Measurements from ENCODE around the gene PDGFRB. TPM values are rescaled to one million over a fixed set of nuclear protein-coding genes. Genes with fewer than 3 reads are reported as not detected.

PDGFRB gene
- total RNA-seq, 1 experiment from 2014 or later: 3.2 TPM

DNA sequence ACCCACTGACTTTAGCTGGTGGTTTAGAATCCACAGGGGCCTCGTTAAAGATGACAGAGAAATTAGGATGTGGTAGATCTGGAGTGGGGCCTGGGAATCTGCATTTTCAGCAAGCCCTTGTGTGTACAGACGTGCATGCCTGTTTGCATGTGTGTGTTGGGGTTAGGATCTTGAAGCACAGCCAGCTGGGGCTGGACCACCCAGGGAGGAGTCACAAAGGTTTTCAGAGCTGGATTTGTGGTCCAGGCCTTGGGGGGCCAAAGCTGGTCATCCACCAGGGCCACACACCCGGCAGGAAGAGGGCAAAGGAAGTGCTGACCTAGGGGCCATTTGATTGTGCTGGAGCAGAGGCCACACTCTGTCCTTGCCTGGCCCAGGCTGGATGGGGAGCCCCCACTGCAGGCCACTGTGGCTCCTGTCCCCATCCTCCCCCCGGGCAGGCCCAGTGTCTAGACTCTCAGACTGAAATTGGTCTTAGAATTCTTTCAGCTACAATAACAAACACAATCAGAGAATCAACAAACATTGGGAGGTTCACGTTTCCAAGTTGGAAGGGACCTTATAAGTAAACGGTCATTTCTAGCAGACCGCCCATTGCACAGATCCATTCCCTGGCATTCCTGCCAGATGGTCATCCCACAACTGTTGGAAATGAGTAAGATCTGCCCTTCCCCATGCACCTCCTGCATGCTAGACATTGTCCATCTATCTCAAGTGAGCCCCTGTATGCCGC, 21.3 kb upstream of the PDGFRB start:
- H3K36me3 ChIP-seq (replicated peaks; ENCODE audit: control insufficient read depth, insufficient read depth, low read length): no peaks in the 10 kb centered on the region
- peaks cover 5% of the 10 kb centered on the region for H3K27me3 ChIP-seq (ENCODE audit: control insufficient read depth, insufficient read depth, low read length)
- H3K4me3 ChIP-seq (ENCODE audit: insufficient read depth, low read depth, low read length): no peak overlapping the region
- no peak for DNase-seq

DNA sequence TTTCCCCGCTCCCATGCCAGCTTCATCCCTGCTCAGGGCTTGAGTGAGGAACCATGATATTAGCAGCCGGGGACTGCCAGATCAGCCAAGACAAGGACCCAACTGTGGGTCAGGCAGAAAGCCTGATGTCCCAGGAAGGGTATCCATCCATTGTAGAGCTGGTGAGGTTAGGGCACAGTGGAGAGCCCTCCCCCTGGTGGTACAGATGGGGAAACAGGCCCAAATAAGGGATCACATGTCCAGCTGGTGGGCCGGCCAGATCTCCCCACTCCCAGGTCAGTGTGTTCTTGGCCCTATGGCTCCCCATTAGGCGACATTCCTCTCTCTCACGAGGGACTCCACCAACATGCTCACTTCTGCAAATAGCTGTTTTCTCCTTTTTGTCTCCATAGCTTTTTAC, 19.9 kb upstream of the PDGFRB start:
- H3K4me3 ChIP-seq (ENCODE audit: insufficient read depth, low read depth, low read length): no peak overlapping the region
- peaks cover 14% of the 10 kb centered on the region for H3K27me3 ChIP-seq (ENCODE audit: control insufficient read depth, insufficient read depth, low read length)
- DNase-seq: peak; percentile 94
- no peaks in the 10 kb centered on the region for H3K36me3 ChIP-seq (replicated peaks; ENCODE audit: control insufficient read depth, insufficient read depth, low read length)

DNA sequence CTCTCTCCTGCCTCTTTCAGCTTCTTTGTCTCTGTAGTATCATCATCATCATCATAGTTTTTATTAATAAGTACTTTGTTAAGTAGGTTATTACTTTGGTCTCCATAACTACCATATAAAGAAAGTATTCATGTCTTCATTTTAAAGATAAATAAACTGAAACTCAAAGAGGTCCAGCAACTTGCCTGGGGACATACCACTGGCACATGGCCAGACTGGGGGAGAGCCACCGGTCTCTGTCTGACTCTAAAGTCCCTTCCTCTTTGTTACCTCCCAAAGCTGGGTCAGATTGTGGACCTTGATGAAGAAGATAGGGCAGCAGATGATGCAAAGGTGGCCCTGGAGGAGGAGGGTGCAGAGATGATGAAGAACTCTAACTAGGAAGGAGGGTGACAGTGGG, 19.4 kb upstream of the PDGFRB start:
- Histone ChIP-seq H3K4me3 (ENCODE audit: insufficient read depth, low read depth, low read length) (no peak overlapping the region), H3K27me3 (ENCODE audit: control insufficient read depth, insufficient read depth, low read length) (peaks cover 19% of the 10 kb centered on the region), H3K36me3 (replicated peaks; ENCODE audit: control insufficient read depth, insufficient read depth, low read length) (no peaks in the 10 kb centered on the region)
- DNase-seq: no peak

DNA sequence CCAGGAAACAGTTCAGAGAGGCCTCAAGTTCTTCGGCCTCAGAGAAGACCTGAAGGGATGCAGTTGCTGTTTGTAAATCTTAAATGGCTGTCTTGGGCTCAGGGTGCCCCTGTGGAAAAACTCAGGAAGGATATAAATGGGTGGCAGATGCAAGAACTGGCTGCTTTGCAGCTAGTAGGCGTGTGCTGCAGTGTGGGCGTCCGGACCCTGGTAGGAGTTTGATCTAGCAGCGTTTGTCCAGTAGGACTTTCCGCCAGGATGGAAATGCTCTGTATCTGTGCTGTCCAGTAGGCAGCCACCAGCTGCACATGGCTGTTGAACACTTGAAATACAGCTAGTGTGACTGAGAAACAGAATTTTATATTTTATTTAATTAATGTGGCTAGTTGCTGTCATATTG, 18.6 kb upstream of the PDGFRB start:
- DNase-seq: no peak
- peaks cover 27% of the 10 kb centered on the region for H3K27me3 ChIP-seq (ENCODE audit: control insufficient read depth, insufficient read depth, low read length)
- no peaks in the 10 kb centered on the region for H3K36me3 ChIP-seq (replicated peaks; ENCODE audit: control insufficient read depth, insufficient read depth, low read length)
- H3K4me3 ChIP-seq (ENCODE audit: insufficient read depth, low read depth, low read length): no peak overlapping the region

DNA sequence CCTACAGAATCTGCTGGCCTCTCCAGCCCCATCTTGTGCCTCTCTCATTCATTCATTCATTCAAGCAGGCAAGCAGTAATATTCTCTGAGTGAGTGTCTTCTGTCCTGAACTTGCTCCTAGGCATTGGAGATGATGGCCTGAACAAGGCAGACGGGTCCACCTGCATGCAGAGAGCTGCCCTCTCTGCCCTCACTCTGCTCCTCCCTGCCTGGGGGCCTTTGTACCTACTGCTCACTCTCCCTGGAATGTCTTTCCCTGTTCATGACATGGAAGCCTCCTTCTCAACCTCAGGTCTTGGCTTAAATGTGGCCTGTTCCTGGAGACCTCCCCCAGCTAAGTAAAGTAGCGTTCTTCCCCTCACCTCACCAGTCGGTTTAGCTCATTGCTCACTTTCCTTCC, 17.5 kb upstream of the PDGFRB start:
- no peak for DNase-seq
- H3K36me3 ChIP-seq (replicated peaks; ENCODE audit: control insufficient read depth, insufficient read depth, low read length): no peaks in the 10 kb centered on the region
- H3K4me3 ChIP-seq (ENCODE audit: insufficient read depth, low read depth, low read length): no peak overlapping the region
- H3K27me3 ChIP-seq (ENCODE audit: control insufficient read depth, insufficient read depth, low read length): peaks cover 38% of the 10 kb centered on the region

DNA sequence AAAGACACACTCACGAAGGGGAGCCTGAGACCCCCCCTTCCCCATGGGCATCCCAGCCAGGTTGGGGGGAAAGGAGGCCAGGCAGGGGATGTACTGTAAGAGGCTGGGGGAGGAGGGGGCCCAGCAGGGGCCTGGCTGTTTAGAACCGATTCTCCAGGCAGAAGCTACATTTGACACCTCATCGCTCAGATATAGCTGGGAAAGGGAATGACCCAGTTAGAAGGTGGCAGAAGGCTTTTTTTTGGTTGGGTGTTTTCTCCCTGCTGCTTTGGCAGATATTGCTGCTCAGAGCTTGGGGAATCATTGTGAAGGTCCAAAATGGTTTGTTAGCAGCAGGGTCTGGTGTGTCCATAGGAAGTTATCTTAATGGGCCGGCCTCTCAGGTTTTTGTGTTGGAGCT, 16.9 kb upstream of the PDGFRB start:
- peaks cover 44% of the 10 kb centered on the region for H3K27me3 ChIP-seq (ENCODE audit: control insufficient read depth, insufficient read depth, low read length)

DNA sequence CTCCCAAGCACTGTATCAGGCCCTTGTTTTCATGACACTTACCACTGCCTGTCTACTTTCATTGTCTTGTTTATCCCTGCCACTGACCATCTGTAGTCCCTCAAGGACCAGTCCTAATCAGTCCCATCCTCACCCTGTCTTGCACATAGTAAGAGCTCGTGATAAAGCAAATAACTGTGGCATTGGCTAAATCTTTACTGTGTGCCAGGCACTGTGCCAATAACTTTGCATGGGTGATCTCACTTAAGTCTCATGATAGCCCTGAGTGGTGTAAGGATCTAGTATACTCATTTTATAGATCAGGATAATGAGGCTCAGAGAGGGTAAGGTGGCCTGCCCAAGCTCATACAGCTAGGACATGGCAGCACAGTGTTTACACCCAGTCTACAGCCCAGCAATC, 16.5 kb upstream of the PDGFRB start:
- Histone ChIP-seq H3K27me3 (ENCODE audit: control insufficient read depth, insufficient read depth, low read length) (peaks cover 48% of the 10 kb centered on the region), H3K36me3 (replicated peaks; ENCODE audit: control insufficient read depth, insufficient read depth, low read length) (no peaks in the 10 kb centered on the region), H3K4me3 (ENCODE audit: insufficient read depth, low read depth, low read length) (no peak overlapping the region)
- no peak for DNase-seq

More for the DNA sequence above, 16.9 kb upstream of the PDGFRB start:
- no peak for DNase-seq
- Histone ChIP-seq H3K4me3 (ENCODE audit: insufficient read depth, low read depth, low read length) (no peak overlapping the region), H3K36me3 (replicated peaks; ENCODE audit: control insufficient read depth, insufficient read depth, low read length) (no peaks in the 10 kb centered on the region)

DNA sequence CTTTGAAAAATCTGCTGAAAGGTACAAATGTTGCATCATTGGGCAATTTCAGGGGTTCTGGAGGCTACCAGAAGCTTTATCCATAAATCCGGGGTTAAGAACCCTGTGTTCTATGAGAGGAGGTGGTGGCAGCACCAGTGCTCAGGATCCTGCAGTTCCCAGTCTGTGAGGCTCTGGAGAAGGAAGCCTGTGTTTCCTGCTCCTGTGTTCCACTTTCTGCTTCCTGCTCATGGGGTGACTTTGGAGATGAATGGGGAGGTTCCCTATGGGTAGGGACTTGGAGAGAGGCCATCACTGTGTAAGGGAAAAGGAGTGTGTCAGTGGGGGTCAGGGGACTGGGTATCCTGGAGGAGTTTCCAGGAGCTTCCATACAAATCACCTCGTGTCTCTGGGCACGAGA, 13.2 kb upstream of the PDGFRB start:
- peaks cover 78% of the 10 kb centered on the region for H3K27me3 ChIP-seq (ENCODE audit: control insufficient read depth, insufficient read depth, low read length)
- H3K36me3 ChIP-seq (replicated peaks; ENCODE audit: control insufficient read depth, insufficient read depth, low read length): no peaks in the 10 kb centered on the region
- DNase-seq: no peak
- H3K4me3 ChIP-seq (ENCODE audit: insufficient read depth, low read depth, low read length): no peak overlapping the region

DNA sequence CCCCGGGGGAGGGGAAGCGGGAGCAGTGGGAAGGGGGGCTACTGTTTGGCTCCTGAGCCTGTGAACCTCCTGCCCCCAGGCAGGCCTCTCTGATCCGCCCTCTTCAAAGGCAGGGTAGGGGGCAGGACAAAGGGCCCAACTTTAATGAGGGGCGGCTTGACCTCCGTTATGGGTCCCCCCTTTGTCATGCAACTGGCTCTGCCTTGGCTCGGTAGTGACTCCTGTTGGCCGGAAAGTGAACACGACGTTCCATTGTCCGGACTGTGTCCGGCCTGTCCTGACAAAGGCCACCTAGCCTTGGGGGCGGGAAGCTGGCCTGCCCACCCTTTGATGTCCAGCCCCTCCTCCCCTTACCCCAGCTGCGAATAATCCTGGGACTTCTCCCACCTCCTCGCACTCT, 12.3 kb upstream of the PDGFRB start:
- H3K4me3 ChIP-seq (ENCODE audit: insufficient read depth, low read depth, low read length): no peak overlapping the region
- DNase-seq: peak; percentile 74
- H3K27me3 ChIP-seq (ENCODE audit: control insufficient read depth, insufficient read depth, low read length): peaks cover 79% of the 10 kb centered on the region
- H3K36me3 ChIP-seq (replicated peaks; ENCODE audit: control insufficient read depth, insufficient read depth, low read length): no peaks in the 10 kb centered on the region

DNA sequence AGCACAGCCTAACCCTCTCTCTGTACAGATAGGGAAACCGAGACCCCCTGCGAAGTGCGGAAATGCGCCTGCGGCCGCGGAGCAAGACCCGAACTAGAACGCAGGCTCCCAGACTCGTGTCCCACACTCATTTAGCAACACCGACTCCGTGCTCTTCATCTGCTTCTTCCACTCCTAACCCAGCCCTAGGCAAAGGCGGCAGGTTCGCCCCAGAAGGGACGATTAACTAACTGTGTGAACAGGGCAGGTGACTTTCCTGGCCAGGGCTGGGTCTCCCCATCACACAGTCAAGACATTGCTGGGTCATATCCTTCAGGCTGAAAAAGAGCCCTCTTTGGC, 11.8 kb upstream of the PDGFRB start:
- Histone ChIP-seq H3K36me3 (replicated peaks; ENCODE audit: control insufficient read depth, insufficient read depth, low read length) (no peaks in the 10 kb centered on the region), H3K27me3 (ENCODE audit: control insufficient read depth, insufficient read depth, low read length) (peaks cover 76% of the 10 kb centered on the region), H3K4me3 (ENCODE audit: insufficient read depth, low read depth, low read length) (no peak overlapping the region)
- no peak for DNase-seq

DNA sequence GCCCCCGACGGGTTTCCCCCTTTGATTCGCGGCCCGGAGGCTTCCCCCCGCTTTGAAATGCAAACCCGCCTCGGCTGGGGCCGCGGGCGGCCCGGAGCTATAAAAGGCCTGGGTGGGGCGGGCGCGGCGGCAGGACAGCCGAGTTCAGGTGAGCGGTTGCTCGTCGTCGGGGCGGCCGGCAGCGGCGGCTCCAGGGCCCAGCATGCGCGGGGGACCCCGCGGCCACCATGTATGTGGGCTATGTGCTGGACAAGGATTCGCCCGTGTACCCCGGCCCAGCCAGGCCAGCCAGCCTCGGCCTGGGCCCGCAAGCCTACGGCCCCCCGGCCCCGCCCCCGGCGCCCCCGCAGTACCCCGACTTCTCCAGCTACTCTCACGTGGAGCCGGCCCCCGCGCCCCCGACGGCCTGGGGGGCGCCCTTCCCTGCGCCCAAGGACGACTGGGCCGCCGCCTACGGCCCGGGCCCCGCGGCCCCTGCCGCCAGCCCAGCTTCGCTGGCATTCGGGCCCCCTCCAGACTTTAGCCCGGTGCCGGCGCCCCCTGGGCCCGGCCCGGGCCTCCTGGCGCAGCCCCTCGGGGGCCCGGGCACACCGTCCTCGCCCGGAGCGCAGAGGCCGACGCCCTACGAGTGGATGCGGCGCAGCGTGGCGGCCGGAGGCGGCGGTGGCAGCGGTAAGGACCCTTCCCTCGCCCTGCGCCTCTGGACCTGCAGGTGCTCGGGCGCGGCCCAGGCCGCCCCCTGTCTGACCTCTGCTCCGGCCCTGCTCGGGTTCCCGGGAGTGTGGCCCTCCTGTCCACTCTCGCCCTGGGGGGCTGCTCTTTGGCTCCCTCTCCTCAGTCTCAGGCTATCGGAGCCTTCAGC, 11.2 kb upstream of the PDGFRB start, which contains the start of gene CDX1:
Gene CDX1, plus strand, starts transcription at position 129 of the 862 bp plus-strand sequence. Its CDS starts 99 bp downstream, at position 228.
- DNase-seq: peak; percentile 90
- Histone ChIP-seq H3K36me3 (replicated peaks; ENCODE audit: control insufficient read depth, insufficient read depth, low read length) (no peaks in the 10 kb centered on the region), H3K4me3 (ENCODE audit: insufficient read depth, low read depth, low read length) (no peak within 1 kb of the TSS; the same call in 1 of the 2 replicates), H3K27me3 (ENCODE audit: control insufficient read depth, insufficient read depth, low read length) (peaks cover 76% of the 10 kb centered on the region)

DNA sequence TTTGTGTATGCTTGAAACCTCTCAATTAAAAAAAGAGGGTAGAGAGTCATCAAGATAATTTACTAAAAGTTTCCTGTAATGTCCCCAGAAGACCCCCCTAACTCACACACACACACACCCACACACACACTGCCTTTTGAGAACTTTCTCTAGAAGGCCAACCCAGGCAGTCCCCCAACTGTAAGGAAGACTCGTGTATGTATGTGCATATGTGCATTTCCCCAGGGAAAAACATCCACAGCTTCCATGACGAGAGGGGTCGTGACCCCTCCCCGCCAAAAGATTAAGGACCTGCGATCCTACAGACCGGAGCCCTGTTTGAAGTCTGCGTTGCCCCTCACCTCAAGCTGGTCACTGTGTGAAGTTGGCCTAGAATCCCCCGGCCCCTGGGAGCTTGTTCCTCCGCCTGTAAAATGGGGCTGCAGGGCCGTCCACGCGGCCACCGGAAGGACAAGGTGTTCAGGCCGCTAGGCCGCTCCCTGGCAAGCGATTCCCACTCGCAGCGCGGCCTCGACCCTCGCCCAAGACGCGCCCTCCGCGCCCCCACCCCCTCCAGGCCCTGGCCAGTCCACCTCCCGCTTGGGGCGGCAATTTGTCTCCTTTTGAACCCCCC, 10.5 kb upstream of the PDGFRB start:
- DNase-seq: no peak
- peaks cover 73% of the 10 kb centered on the region for H3K27me3 ChIP-seq (ENCODE audit: control insufficient read depth, insufficient read depth, low read length)
- no peaks in the 10 kb centered on the region for H3K36me3 ChIP-seq (replicated peaks; ENCODE audit: control insufficient read depth, insufficient read depth, low read length)
- H3K4me3 ChIP-seq (ENCODE audit: insufficient read depth, low read depth, low read length): no peak overlapping the region

DNA sequence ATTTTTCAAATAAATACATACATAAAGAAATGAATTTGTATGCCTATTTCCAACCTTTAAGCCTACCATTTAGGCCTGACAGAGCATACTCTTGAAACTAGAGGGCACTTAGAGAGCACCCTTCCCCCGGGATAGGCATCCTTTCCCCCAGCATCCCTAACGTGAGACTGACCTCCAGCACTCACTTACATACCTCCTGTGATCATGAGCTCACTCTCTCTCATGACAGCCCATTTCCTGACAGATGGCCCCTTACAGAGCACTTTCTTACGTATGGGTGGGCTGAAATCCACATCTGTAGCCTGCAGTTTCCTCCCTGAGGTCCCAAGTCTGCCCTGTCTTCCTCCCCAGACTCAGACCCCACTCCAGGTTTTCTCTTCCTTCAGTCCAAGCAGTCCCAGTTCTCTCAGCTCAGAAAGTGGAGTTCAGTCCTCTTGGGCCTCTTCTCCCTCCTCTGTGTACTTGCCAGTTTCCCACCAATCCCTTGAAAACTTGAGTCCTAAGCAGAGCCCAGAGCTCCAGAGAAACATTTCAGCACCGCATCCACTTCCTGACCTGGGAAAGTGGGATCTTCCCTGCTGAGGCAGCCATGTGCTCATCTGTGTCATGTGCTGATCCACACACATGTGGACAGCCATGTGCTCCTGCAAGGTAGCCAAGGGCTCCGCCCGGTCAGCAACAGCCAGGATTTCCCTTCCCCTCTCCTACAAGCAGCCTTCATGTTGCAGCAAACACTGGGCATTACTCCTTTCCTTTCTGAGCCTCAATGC, 8.8 kb upstream of the PDGFRB start:
- DNase-seq: no peak
- no peak overlapping the region for H3K4me3 ChIP-seq (ENCODE audit: insufficient read depth, low read depth, low read length)
- peaks cover 56% of the 10 kb centered on the region for H3K27me3 ChIP-seq (ENCODE audit: control insufficient read depth, insufficient read depth, low read length)
- H3K36me3 ChIP-seq (replicated peaks; ENCODE audit: control insufficient read depth, insufficient read depth, low read length): no peaks in the 10 kb centered on the region

DNA sequence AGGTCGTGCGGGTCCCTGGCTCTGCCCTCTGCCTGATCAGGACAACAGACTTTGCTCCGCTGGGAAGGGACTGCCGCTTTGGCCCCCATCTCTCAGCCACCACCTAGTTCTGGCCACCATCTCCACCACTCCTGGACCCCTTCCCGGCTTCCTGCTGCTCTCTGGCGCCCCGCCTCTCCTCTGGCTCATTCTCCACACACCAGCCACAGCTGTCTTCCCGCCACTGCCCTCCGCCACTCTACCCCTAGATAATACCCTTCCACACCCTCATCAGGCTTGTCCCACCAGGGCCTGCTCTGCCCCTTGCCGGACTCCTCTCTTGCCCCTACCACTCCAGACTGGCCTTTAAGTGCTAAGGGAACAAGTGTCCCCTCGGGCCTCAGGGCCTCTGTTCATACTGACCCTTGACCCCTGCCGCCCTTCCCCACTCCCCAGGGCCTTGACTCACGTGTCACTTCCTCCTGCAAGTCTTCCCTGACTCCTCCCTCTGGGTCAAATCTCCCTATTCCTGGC, 8.0 kb upstream of the PDGFRB start:
- Histone ChIP-seq H3K27me3 (ENCODE audit: control insufficient read depth, insufficient read depth, low read length) (peaks cover 48% of the 10 kb centered on the region), H3K4me3 (ENCODE audit: insufficient read depth, low read depth, low read length) (no peak overlapping the region), H3K36me3 (replicated peaks; ENCODE audit: control insufficient read depth, insufficient read depth, low read length) (no peaks in the 10 kb centered on the region)
- DNase-seq: peak; percentile 75

Measured in H7 (cell line).